ENCODE measurements around the gene PTGER3. TPM values are rescaled to one million over a fixed set of nuclear protein-coding genes. Genes with fewer than 3 reads are reported as not detected.

The PTGER3 gene
- total RNA-seq (2014; rRNA removed; shearing (Covaris generic)) = not detected in 2 replicates

GRCh38 chr1:71047635-71048607, at the start of gene PTGER3:
Gene PTGER3, minus strand, starts transcription at chr1:71047816. Its CDS starts 239 bp downstream, at chr1:71047577.
- peak; percentile 6 for DNase-seq (ENCODE audit: low spot score)

- no peak for DNase-seq (ENCODE audit: low spot score)
These were observed 47.3 kb upstream of the PTGER3 start for GRCh38 chr1:71094913-71095312.

GRCh38 chr1:71093938-71094337, 46.3 kb upstream of the PTGER3 start:
- DNase-seq (ENCODE audit: low spot score) = no peak

- DNase-seq (ENCODE audit: low spot score) = no peak
These were observed 42.1 kb upstream of the PTGER3 start for GRCh38 chr1:71089536-71090270.

- DNase-seq (ENCODE audit: low spot score) = no peak
These were observed 41.1 kb upstream of the PTGER3 start for GRCh38 chr1:71088645-71089287.

- no peak for DNase-seq (ENCODE audit: low spot score)
These were observed 40.1 kb upstream of the PTGER3 start for GRCh38 chr1:71087713-71088112.

GRCh38 chr1:71087060-71087459, 39.4 kb upstream of the PTGER3 start:
- DNase-seq (ENCODE audit: low spot score) = no peak

- peak; percentile 38 for DNase-seq (ENCODE audit: low spot score)
These were observed 38.7 kb upstream of the PTGER3 start for GRCh38 chr1:71086331-71086730.

- no peak for DNase-seq (ENCODE audit: low spot score)
These were observed 35.7 kb upstream of the PTGER3 start for GRCh38 chr1:71083271-71083670.

GRCh38 chr1:71081697-71082080, 34.1 kb upstream of the PTGER3 start:
- peak; percentile 11 for DNase-seq (ENCODE audit: low spot score)

GRCh38 chr1:71080739-71081696, 33.4 kb upstream of the PTGER3 start, which contains the start of gene ZRANB2:
Gene ZRANB2, minus strand, starts transcription at chr1:71081035. Its CDS starts 40 bp downstream, at chr1:71080995.
- DNase-seq (ENCODE audit: low spot score) = peak; percentile 95

- no peak for DNase-seq (ENCODE audit: low spot score)
These were observed 32.7 kb upstream of the PTGER3 start for GRCh38 chr1:71080230-71080738.

- DNase-seq (ENCODE audit: low spot score) = no peak
These were observed 27.1 kb upstream of the PTGER3 start for GRCh38 chr1:71074681-71075080.

GRCh38 chr1:71072273-71072672, 24.7 kb upstream of the PTGER3 start:
- DNase-seq (ENCODE audit: low spot score) = no peak

GRCh38 chr1:71071720-71072119, 24.1 kb upstream of the PTGER3 start:
- DNase-seq (ENCODE audit: low spot score) = no peak

- DNase-seq (ENCODE audit: low spot score) = no peak
These were observed 21.0 kb upstream of the PTGER3 start for GRCh38 chr1:71068325-71069240.

- no peak for DNase-seq (ENCODE audit: low spot score)
These were observed 7.2 kb upstream of the PTGER3 start for GRCh38 chr1:71054791-71055190.

GRCh38 chr1:71054281-71054731, 6.7 kb upstream of the PTGER3 start:
- no peak for DNase-seq (ENCODE audit: low spot score)

GRCh38 chr1:71053758-71054157, 6.1 kb upstream of the PTGER3 start:
- no peak for DNase-seq (ENCODE audit: low spot score)

Measured in A172 (cell line).